CD4-positive, alpha-beta T cell (primary cell): ENCODE measurements around the gene GRIA1. TPM values are rescaled to one million over a fixed set of nuclear protein-coding genes. Genes with fewer than 3 reads are reported as not detected.

Experiments
- ATAC-seq: fragments of 200-7000 bp; cut with Tn5 transposase; one replicate; pipeline ENCODE4 v1.10.0; 2022; ENCODE audit warnings: mild to moderate bottlenecking; ENCODE audit not compliant: poor library complexity
- CTCF ChIA-PET: fragments of 350-600 bp; sonication (Branson Sonifier 250); formaldehyde crosslinking; loops from one replicate; lab custom pipeline; 2021; ENCODE audit warnings: antibody characterized with exemption, inconsistent platforms; lab: Charles Lee
- POLR2A ChIA-PET: fragments of 350-600 bp; sonication (Branson Sonifier 250); formaldehyde crosslinking; loops from one replicate; lab custom pipeline; 2021; ENCODE audit warnings: antibody characterized with exemption, inconsistent platforms; lab: Charles Lee
- DNase-seq, 14 experiments: peaks; one replicate each; pipeline ENCODE4 v3.0.0-alpha.2; 2013 to 2020; ENCODE audit warnings: mixed read lengths in 2 of 14
- H3K27ac ChIP-seq, 2 donors: one replicate each; pipeline versions ENCODE4 v1.5.1 to v1.7.0; 2013; ENCODE audit warnings: low read length in 2 of 2, low read depth in 1 of 2, mild to moderate bottlenecking in 1 of 2
- H3K27me3 ChIP-seq, 2 experiments: 1 replicate in 1 of 2; 2 replicates in 1 of 2; pipeline versions ENCODE4 v1.6.1 to v1.7.0; 2013; ENCODE audit warnings: low read length in 2 of 2, control low read depth in 1 of 2, mild to moderate bottlenecking in 1 of 2, moderate library complexity in 1 of 2; ENCODE audit not compliant: insufficient read depth in 2 of 2, control insufficient read depth in 1 of 2
- H3K36me3 ChIP-seq: one replicate; pipeline ENCODE4 v1.6.1; 2013; ENCODE audit warnings: low read length, control low read depth; ENCODE audit not compliant: insufficient read depth
- H3K4me1 ChIP-seq: one replicate; pipeline ENCODE4 v1.6.1; 2013; ENCODE audit warnings: low read length, control low read depth; ENCODE audit not compliant: insufficient read depth
- H3K4me3 ChIP-seq: one replicate; pipeline ENCODE4 v1.5.1; 2013; ENCODE audit warnings: mild to moderate bottlenecking, low read length, moderate library complexity
- H3K9me3 ChIP-seq, 2 experiments: 1 replicate in 1 of 2; 2 replicates in 1 of 2; pipeline versions ENCODE4 v1.6.1 to v1.7.0; 2013; ENCODE audit warnings: low read length in 2 of 2, mild to moderate bottlenecking in 2 of 2, control low read depth in 1 of 2, moderate library complexity in 1 of 2; ENCODE audit not compliant: control insufficient read depth in 1 of 2, insufficient read depth in 1 of 2
- H3K27ac Mint-ChIP-seq: one replicate; pipeline ENCODE4 v1.8.0; 2020; ENCODE audit warnings: mixed read lengths
- H3K27me3 Mint-ChIP-seq: one replicate; pipeline ENCODE4 v1.8.0; 2021; ENCODE audit warnings: mixed read lengths
- H3K36me3 Mint-ChIP-seq: one replicate; pipeline ENCODE4 v1.8.0; 2021; ENCODE audit warnings: low read depth, mixed read lengths
- H3K4me1 Mint-ChIP-seq: one replicate; pipeline ENCODE4 v1.8.0; 2021; ENCODE audit warnings: low read depth, mixed read lengths
- H3K4me3 Mint-ChIP-seq: one replicate; pipeline ENCODE4 v1.8.0; 2020; ENCODE audit warnings: mild to moderate bottlenecking, mixed read lengths
- H3K9me3 Mint-ChIP-seq: one replicate; pipeline ENCODE4 v1.8.0; 2020; ENCODE audit warnings: mixed read lengths
- intact Hi-C, 2 experiments: fragments of 100-400 bp; cut with DNase I in 1 of 2; cut with micrococcal nuclease in 1 of 2; formaldehyde crosslinking; loops; one replicate each; pipeline versions ENCODE4 v1.15.1 to v1.9.0; 2023 to 2025; cut with DNase I, micrococcal nuclease
- total RNA-seq, 174 experiments: library from RNA in 2 of 174; stranded (reverse) in 2 of 174; gene quantifications; one replicate each; pipeline ENCODE4 v1.2.3 and lab custom pipeline; 2021 to 2026
- TF ChIP-seq, protein P1 (sequence below): fragments of 200-600 bp; IDR thresholded peaks from one replicate; pipeline ENCODE4 v1.8.0; 2022; ENCODE audit warnings: antibody characterized with exemption, mild to moderate bottlenecking

GRIA1 gene
- total RNA-seq, 2 experiments from 2014 or later, result not detected

GRCh38 chr5:153463806-153464205 lies 26.7 kb upstream of the GRIA1 start:
- Mint-ChIP-seq H3K27ac (no peak overlapping the region), H3K4me1 (no peaks in the 10 kb centered on the region), H3K9me3 (no peaks in the 10 kb centered on the region), H3K27me3 (no peaks in the 10 kb centered on the region), H3K36me3 (no peaks in the 10 kb centered on the region), H3K4me3 (no peak overlapping the region)
- ChIA-PET POLR2A (no interaction called here), CTCF (no interaction called here)
- intact Hi-C loops, result no loop called here
- TF ChIP-seq, protein P1, sequence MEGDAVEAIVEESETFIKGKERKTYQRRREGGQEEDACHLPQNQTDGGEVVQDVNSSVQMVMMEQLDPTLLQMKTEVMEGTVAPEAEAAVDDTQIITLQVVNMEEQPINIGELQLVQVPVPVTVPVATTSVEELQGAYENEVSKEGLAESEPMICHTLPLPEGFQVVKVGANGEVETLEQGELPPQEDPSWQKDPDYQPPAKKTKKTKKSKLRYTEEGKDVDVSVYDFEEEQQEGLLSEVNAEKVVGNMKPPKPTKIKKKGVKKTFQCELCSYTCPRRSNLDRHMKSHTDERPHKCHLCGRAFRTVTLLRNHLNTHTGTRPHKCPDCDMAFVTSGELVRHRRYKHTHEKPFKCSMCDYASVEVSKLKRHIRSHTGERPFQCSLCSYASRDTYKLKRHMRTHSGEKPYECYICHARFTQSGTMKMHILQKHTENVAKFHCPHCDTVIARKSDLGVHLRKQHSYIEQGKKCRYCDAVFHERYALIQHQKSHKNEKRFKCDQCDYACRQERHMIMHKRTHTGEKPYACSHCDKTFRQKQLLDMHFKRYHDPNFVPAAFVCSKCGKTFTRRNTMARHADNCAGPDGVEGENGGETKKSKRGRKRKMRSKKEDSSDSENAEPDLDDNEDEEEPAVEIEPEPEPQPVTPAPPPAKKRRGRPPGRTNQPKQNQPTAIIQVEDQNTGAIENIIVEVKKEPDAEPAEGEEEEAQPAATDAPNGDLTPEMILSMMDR, result no peak
- H3K27me3 ChIP-seq, result no peaks in the 10 kb centered on the region
- H3K27ac ChIP-seq, result no peak overlapping the region
- DNase-seq (no peak), ATAC-seq (no peak)
- H3K4me3 ChIP-seq, result no peak overlapping the region
- H3K36me3 ChIP-seq, result no peaks in the 10 kb centered on the region
- no peaks in the 10 kb centered on the region for H3K9me3 ChIP-seq
- H3K4me1 ChIP-seq, result no peaks in the 10 kb centered on the region

- CTCF ChIA-PET, result no interaction called here
- no peak overlapping the region for H3K4me3 ChIP-seq
- H3K27ac ChIP-seq, result no peak overlapping the region
- no peak for DNase-seq
- intact Hi-C loops, result no loop called here
- H3K9me3 ChIP-seq, result no peaks in the 10 kb centered on the region
- Mint-ChIP-seq H3K4me3 (no peak overlapping the region), H3K27me3 (no peaks in the 10 kb centered on the region), H3K36me3 (no peaks in the 10 kb centered on the region), H3K9me3 (peaks cover 4% of the 10 kb centered on the region), H3K27ac (no peak overlapping the region), H3K4me1 (no peaks in the 10 kb centered on the region)
- H3K27me3 ChIP-seq, result no peaks in the 10 kb centered on the region
- no peak for ATAC-seq
- no peaks in the 10 kb centered on the region for H3K4me1 ChIP-seq
- no peaks in the 10 kb centered on the region for H3K36me3 ChIP-seq
- POLR2A ChIA-PET, result no interaction called here
- TF ChIP-seq, protein P1, result no peak
Observed at GRCh38 chr5:153467546-153467945, 22.9 kb upstream of the GRIA1 start.

GRCh38 chr5:153469423-153469822 lies 21.0 kb upstream of the GRIA1 start:
- Mint-ChIP-seq H3K27me3 (no peaks in the 10 kb centered on the region), H3K4me1 (no peaks in the 10 kb centered on the region), H3K36me3 (no peaks in the 10 kb centered on the region), H3K9me3 (peaks cover 4% of the 10 kb centered on the region), H3K4me3 (no peak overlapping the region), H3K27ac (no peak overlapping the region)
- CTCF ChIA-PET, result no interaction called here
- POLR2A ChIA-PET, result no interaction called here
- TF ChIP-seq, protein P1, result no peak
- H3K4me3 ChIP-seq, result no peak overlapping the region
- H3K27ac ChIP-seq, result no peak overlapping the region
- no peaks in the 10 kb centered on the region for H3K27me3 ChIP-seq
- ATAC-seq (no peak), DNase-seq (no peak)
- no peaks in the 10 kb centered on the region for H3K36me3 ChIP-seq
- no peaks in the 10 kb centered on the region for H3K9me3 ChIP-seq
- H3K4me1 ChIP-seq, result no peaks in the 10 kb centered on the region
- intact Hi-C loops, result no loop called here
